Stimulated activated CD8-positive, alpha-beta memory T cell treated with anti-CD3 and anti-CD28 coated beads, Interleukin-12 subunit alpha, Interleukin-12 subunit beta, amount 100 ng/mL, for 24 hours (primary cell): ENCODE data around the gene SFXN3.

Source experiments
- DNase-seq: peaks from one replicate; pipeline ENCODE4 v3.0.0-alpha.2; 2020; ENCODE audit errors: extremely low read depth

SFXN3 gene

DNA sequence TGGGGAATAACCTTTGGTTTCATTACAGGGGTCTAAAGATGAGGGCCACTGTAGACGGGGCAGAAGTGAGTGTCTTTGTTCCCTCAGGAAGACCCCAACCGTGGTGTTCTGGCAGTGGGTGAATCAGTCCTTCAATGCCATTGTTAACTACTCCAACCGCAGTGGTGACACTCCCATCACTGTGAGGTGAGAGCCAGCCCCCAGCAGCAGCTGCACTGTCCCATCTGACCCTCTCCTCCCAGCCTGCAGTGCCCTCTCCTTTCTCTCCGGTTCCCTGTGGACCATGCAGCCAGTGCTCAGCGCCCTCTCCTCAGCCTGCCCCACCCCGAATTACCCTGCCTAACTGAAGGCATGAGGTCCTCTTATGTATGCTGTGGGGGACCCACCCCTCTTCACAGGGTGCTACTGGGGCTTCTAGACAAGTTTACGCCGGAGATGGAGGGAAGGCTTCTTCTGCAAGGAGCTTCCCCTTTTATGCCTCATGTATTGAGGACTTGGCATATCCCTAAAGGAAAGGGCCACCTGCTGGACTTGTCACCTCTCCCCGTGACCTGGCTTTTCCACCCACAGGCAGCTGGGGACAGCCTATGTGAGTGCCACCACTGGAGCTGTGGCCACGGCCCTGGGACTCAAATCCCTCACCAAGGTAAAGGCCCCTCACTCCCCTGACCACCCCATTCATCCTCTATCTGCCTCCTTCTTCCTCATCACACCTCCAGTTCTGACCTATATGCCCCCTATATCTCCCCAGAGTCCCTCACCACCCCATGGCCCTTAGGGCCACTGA, 5.1 kb downstream of the SFXN3 start:
- DNase-seq = no peak

DNA sequence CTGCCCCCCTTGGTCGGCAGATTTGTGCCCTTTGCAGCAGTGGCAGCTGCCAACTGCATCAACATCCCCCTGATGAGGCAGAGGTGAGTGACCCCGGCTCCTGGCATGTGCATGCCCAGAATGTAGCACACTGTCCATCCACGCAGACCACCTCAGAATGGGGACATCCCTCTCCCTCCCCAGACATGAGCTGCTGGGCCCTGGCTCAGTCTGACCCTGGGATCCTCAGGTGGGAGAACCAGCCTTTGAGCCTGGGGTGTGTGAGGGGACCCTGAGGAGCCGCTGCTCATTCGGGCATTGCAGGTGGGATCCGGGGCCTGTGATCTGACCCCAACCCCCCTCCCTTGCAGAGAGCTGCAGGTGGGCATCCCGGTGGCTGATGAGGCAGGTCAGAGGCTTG, 5.7 kb downstream of the SFXN3 start:
- no peak for DNase-seq

DNA sequence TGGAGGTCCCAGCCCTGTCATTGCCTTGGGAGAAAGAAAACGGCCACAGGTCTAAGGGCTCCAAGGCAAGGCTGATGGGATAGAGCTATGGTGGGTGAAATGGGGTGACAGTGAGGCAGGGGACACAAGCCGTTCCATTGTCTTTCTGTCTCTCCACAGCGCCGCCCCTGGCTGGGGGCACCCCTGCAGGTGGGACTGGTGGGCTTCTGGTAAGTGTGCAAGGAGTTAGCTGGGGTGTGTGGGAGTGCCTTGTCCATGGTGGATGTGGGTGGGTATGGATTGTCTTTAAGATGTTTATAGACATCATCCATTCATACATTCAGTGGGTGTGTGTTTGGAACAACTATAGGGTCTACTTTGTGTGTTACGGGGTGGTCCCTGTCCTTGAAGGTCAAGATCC, 7.5 kb downstream of the SFXN3 start:
- no peak for DNase-seq

DNA sequence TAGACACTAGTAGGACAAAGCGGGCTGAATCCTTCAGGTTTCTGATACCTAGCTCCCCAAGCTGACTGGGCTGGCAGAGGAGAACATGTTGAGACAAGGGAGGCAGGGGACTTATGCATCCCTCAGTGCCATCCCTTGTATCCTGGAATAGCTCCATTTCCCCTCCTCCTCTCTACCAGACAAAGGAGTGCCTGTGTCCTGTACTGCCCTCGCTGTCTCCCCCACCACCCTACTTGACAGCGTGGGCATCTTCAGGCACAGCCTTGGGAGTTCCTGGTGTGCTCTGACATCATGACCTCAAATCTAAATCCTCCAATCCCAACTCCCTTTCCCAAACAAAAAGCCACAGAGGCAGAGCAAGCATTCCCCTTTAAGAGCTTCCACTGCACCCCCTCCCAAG, 9.0 kb downstream of the SFXN3 start:
- DNase-seq = no peak

DNA sequence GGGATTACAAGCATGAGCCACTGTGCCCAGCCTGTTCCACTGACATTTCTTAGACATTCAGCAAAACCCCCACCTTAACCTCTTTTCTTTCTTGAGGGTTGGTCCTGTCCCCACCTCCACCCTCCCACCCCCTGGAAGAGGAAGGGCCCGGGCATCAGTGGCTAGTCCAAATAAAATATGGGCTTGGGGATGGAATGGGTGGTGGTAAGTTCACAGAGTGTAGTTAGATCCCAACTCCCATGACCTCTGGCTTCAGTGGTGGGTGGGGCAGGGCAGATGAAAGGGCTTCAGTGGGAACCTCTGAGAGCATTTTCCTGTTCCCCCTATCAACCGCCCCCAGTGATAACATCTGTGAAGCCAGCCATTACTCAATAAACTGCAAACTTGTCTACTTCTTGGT, 9.8 kb downstream of the SFXN3 start:
- DNase-seq = no peak

DNA sequence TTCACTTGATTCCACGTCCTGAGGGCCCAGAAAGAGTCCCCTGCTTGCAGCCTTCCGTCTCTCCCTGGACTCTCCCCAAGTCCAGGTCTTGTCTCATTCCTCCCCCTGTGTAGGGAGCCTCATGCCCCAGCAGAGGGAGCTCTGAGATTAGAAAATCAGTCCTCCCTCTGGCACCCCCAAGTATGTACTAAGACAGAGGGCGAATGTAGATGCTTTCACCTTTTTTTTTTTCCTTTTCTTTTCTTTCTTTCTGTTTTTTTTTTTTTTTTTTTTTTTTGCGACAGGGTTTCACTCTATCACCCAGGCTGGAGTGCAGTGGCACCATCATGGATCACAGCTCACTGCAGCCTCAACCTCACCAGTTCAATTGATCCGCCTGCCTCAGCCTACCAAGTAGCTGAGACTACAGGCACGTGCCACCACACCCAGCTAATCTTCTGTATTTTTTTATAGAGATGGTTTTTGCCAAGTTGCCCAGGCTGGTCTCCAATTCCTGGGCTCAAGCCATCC, 10.3 kb downstream of the SFXN3 start:
- no peak for DNase-seq

DNA sequence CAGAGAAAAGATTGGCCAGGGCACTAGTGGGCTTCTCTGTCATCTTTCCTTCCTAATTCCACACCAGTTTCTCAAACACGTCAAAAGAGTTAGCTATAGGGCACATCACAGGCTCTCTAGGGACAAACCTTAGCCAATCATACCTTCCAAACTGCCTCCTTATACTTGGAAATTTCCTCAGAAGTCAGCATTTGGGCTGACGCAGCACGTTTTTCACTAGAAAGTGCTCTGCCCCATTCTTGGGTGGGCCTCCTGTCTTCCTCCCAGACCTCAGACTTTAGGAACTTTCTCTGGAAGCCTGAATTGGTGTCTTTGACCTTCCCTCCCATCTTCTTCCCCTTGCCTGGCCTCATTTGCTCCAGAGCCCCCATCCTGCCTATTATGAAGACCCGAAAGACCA, 11.1 kb downstream of the SFXN3 start:
- DNase-seq = no peak

DNA sequence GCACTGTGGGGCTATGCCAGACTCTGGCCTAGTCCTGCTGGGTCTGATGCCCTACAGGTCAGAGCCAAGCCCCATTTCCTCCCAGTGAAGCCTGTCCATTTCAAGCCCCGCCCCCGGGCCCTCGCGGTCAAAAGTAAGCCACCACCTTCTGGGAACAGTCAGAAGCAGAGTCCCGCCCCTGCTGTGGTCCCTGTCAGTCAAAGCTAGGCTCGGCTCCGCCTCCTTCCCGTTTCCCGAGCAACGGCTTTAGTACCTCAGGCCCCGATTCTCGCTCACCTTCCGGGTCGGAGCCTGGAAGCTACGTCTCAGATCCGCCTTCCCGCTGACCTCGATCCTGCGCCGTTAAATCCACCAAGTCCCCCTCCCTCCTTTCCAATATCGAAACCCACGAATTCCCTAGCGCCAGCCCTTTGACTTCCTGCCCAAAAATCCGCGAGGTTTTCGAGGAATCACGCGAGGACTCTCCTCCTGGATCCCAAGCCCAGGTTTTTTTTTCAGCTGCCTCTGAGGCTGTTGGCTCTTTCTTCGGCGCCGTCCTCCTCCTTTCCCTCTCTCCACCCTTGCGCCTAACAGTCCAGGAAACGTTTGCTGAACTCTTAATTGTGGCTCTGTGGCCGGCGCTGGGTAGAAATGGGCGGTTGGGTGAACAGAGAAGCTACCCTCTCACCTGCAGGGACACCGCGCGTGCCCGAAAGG, 11.8 kb downstream of the SFXN3 start:
- DNase-seq = peak; percentile 76

DNA sequence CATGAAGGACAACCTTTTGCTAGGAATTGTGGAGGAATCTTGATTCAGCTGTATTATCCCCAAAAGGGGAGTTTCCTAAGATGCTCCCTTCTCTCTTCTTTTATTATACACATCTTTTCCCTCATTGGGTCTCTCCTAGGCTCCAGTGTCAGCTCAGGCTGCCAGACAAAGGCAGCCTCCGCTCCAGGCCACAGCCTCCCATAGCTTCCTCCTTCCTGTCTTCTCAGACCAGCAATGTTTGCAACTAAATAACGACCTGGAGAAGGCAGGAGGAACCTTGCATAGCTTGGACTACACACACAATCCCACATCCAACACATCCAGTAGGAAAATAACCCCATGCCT, 12.3 kb downstream of the SFXN3 start:
- no peak for DNase-seq

DNA sequence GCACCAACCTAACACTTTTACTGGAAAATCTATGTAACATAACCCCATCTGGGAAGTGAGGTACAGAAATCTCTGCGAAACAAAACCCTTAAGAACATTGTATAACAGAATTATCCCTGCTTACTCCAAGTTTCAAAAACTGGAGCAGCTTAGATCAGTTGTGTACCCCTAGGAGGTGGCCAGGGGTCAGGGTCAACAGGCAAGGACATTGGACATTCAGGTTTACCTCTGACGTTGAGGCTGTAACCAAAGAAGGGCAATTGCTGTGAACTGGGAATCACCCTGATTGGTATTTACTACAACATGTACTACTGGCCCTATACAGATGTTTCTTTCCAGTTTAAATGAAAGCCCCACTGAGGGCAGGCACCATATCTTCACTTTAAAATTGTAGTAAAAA, 13.1 kb downstream of the SFXN3 start:
- DNase-seq = no peak

DNA sequence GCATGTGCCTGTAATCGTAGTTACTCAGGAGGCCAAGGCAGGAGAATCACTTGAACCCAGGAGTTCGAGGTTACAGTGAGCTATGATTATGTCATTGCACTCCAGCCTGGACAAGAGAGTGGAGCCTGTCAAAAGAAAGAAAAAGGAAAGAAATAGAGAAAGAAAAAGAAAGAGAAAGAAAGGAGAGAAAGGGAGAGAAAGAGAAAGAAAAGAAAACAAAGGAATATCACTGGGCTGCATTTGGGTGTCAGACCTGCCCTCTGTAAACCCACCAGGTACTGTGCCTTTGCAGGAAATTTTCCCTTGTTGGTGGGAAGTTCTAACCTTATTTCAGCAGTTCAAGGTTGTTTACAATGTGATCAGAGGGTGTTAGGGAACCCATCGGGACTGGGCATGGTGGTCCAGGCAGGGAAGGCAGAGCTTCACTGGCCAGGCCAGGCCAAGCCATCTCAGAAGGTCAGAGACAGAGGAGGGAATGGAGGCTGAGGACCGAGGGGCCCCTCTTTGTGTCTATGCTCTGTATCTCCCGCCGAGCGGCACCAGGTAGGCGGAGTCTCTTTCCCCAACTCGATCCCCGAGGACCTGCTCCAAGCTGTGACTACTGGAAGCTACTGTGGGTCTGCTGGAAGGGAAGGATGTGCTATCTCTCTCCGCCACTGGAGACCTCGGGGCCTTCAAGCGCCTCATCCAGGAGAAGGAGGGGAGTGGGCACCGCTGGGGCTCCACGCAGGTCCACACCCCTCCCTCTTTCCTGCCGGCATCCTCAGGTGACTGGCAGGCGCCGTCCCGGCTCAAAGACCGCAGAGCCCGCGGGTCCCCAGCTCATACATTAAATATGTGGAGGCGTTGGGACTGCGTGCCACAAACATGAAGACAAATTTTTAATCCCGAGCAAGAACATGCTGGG, 15.6 kb downstream of the SFXN3 start:
- DNase-seq = no peak

DNA sequence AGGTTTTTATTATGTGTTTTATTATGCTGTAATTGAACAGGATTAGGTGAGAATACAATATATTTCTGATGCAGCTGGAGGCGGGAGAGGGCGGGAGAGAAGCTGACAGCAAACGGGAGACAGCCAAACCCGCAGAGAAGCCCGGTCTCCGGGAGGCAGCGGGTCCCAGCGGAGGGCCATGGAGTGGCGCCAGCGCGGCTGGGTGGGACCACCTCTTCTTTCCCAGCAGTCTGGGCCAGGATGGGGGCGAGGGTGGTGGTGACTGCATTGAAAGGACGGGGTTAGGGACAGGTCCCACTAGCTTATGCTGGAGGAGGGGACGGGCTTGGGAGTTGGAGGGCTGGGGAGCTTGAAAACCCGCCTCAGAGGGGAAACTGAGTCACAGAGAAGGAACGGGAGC, 16.2 kb downstream of the SFXN3 start:
- no peak for DNase-seq

DNA sequence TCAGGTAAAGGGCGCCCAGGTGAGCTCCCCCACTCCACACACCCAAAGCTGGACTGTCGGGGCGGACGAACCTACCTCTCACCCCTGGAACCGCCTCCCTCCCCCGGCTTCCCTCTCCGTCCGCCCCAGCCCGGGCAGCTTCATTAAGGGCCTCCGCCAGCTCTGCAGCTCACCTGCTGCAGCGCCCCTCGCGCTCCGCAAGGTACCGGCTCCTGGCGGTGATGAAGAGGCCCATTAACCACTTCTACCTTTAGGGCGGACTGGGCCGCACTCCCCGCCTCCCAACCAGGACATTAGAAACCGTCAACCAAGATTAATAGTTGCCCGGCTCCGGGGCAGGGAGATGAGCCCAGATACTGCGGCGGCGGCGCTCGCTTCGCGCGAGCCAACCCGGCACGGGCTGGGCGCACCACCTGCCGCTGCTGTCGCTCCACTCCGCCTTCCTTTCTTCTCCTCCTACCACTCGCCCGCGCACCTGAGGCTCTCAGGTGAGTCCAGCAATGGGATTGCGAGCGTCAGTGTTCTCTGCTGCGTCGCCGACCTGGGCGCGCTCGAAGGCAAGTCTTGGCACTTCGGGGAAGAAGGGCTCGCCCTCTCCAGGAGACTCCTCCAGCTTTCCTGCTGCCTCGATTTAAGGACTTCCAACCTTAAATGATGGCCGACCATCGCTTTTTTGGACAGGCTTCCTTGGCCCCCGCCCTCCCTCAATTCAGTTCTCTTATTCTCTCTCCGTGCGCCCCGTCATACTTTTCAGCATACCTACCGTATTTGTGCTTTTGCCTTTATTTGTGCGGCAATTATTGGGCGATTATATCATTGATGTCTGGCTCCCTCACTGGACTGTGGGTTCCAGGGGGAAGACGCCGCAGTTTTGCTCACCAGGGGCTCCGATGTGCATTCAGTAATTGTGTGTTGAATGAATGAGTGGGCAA, 17.2 kb downstream of the SFXN3 start:
- DNase-seq = no peak

DNA sequence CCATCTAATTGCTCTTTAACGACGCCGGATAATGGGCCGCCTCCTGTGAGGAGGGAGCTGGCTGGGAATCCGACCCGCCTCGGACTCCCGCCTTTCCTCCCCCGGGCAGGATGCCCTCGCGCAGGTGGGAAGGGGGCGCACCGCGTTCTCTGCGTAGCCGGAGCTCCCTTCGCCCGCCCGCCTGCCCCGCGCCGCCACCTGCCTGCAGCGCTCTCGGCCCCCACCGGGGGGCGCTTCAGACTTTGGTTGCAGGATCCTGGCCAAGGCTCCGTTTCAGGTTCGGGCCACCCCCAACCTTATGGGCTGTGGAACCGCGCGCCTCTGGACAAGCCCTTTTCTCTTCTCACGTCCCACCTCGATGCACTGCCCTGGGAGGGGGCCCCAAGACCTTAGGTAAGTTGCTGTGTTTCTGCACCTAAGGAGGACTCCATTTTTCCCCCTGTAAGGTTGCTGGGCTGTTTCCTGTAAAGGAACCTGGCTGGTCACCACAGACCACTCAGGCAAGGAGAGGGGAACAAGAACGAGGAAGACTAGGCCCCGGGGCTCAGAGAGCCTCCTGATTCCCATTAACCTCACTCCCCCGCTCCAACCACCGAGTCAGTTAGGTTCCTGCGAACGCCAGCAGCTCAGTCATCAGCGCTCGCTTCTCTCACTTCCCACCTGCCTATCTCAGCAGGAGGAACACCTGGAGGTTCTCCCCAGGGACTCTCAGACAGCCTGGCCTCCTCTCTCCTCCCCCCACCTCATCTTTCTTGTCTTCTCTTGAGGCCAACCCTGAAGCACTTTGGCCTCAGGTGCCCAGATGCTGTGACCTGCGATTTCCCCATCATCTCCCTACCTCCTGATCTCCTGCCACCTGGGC, 19.4 kb downstream of the SFXN3 start:
- DNase-seq = no peak

DNA sequence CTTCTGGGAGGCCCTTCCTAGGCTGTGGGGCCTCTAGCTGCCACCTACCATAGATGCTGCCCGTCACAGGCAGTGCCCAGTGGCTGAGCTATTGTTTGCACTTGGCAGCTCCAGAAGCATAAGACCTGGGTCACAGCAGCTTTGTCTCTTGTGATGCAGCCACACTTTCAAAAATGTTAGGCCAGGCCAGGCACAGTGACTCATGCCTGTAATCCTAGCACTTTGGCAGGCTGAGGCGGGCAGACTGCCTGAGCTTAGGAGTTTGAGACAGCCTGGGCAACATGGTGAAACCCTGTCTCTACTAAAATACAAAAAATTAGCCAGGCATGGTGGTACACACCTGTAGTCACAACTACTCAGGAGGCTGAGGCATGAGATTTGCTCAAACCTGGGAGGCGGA, 21.3 kb downstream of the SFXN3 start:
- no peak for DNase-seq

DNA sequence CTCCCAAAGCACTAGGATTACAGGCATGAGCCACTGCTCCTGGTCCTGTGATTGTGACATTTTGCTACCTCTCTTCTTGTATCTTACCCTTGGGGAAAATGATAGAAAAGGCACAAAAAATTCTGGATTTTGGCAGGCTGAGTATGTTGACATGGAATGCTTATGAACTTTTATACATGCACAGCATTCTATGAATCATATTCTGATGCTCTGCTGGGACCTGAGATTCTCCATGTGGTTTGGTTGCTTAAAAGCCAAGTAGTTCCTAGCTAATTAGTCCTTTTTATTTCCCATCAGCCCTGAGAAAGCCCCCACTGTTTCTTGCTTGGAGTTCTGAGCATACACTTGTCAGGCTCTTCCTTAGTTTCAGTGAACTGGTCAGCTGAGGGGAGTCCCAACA, 22.5 kb downstream of the SFXN3 start:
- no peak for DNase-seq

DNA sequence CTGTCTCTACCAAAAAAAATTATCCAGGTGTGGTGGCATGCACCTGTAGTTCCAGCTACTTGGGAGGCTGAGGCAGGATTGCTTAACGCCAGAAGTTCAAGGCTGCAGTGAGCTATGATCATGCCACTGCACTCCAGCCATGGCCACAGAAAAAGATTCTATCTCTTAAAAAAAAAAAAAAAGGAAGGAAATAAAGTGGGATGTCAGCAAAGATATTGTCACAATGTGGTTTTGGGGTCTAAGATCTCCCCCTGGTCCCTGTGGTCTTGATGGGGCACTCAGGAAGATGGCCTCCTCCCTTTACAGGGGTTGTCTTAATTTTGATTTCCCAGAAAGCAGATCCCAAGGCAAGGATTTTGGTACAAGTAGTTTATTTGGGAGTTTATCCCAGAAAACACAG, 23.3 kb downstream of the SFXN3 start:
- DNase-seq = no peak

DNA sequence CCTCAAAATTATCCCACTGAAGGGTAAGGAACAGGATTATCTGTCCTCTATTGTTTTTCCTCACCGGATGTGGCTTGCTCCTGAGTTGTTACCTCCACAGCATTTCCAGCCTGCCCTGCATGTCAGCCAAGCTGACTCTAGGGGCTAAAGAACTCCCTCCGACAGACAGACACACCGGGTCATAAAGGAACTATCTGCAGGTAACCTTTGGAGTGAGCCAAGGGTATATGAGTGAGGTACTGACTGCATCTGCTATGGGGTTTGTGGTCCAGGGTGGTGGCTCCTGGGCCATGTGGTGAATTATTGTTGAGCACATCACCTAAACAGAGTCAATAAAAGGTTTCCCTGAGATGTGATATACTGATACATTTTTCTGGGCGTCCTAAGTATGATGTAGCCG, 23.8 kb downstream of the SFXN3 start:
- no peak for DNase-seq

DNA sequence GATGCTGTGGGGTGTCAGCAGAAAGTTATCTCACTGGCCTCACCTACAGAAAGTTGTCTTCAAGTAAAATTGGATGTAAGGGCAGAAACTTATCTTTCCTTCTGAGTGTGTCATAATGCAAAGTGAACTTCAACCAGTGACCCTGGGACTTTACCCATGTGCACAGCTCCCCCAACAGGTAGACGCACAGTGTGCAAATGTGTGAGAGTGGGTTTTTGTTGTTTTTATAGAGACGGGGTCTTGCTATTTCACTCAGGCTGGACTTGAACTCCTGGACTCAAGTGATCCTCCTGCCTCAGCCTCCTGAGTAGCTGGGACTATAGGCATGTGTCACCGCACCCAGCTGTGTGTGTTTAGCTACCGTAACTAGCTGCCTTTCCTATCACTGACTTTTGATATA, 24.4 kb downstream of the SFXN3 start:
- DNase-seq = no peak

DNA sequence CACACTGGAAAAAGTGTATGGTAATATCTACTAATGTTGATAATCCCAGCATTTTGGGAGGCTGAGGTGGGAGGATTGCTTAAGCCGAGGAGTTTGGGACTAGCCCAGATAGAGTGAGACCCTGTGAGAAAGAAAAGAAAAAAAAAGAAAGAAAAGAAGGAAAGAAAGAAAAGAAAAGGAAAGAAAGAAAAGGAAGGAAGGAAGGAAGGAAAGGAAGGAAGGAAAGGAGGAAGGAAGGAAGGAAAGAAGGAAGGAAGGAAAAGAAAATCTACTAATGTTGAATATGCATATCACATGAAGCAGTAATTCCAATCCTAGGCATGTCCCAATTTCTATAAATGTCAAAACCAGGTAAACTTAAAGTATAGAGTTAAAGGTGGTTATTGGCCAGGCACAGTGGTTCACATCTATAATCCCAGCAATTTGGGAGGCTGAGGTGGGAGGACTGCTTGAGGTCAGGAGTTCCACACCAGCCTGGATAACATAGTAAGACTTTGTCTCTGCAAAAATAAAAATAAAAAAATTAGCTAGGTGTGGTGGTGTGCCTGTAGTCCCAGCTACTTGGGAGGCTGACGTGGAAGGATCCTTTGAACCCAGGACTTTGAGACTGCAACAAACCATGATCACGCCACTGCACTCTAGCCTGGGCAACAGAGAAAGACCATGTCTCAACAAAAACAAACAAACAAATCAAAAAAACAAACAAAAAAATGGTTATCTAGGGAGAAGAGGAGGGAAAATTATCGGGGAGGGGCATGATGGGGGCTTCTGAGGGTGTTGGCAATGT, 25.5 kb downstream of the SFXN3 start:
- DNase-seq = no peak
